ENCODE data around the gene NOTCH4.

The NOTCH4 gene

GRCh38 chr6:32177788-32178546 is 45.9 kb downstream of the NOTCH4 start, which contains the start of gene RNF5:
Gene RNF5, plus strand, starts transcription at chr6:32178405. Its CDS starts 107 bp downstream, at chr6:32178512.
- under 1% methylated on average over 33 of the region's 33 CpGs for WGBS
- Histone ChIP-seq H3K27ac (ENCODE audit: low read depth, low read length) (peak within 1 kb of the TSS; percentile 98), H3K27me3 (ENCODE audit: insufficient read depth, low read length) (no peaks in the 10 kb centered on the region), H3K9me3 (ENCODE audit: insufficient read depth, low read depth, low read length) (no peaks in the 10 kb centered on the region), H3K4me3 (ENCODE audit: low read length) (peak within 1 kb of the TSS; percentile 97), H3K4me1 (ENCODE audit: insufficient read depth, low read length) (peaks cover 12% of the 10 kb centered on the region; the same call in 1 of the 2 replicates), H3K9ac (ENCODE audit: low read depth, low read length) (peak within 1 kb of the TSS; percentile 85), H3K36me3 (ENCODE audit: insufficient read depth, low read length) (peaks cover 36% of the 10 kb centered on the region)

GRCh38 chr6:32177183-32177787 is 46.6 kb downstream of the NOTCH4 start:
- H3K27ac ChIP-seq (ENCODE audit: low read depth, low read length): peak overlapping the region; percentile 98

GRCh38 chr6:32176476-32177182 is 47.2 kb downstream of the NOTCH4 start:
- peak overlapping the region; percentile 85 for H3K9ac ChIP-seq (ENCODE audit: low read depth, low read length)
- peaks cover 32% of the 10 kb centered on the region for H3K36me3 ChIP-seq (ENCODE audit: insufficient read depth, low read length)
- H3K27me3 ChIP-seq (ENCODE audit: insufficient read depth, low read length): no peaks in the 10 kb centered on the region
- H3K27ac ChIP-seq (ENCODE audit: low read depth, low read length): peak overlapping the region; percentile 98
- H3K4me3 ChIP-seq (ENCODE audit: low read length): peak overlapping the region; percentile 97
- peaks cover 12% of the 10 kb centered on the region; the same call in 1 of the 2 replicates for H3K4me1 ChIP-seq (ENCODE audit: insufficient read depth, low read length)
- no peaks in the 10 kb centered on the region for H3K9me3 ChIP-seq (ENCODE audit: insufficient read depth, low read depth, low read length)
- WGBS: 18% methylated on average over 5 of the region's 5 CpGs

More at GRCh38 chr6:32177183-32177787, 46.6 kb downstream of the NOTCH4 start:
- WGBS: 0% methylated on average over 20 of the region's 20 CpGs
- no peaks in the 10 kb centered on the region for H3K9me3 ChIP-seq (ENCODE audit: insufficient read depth, low read depth, low read length)
- H3K36me3 ChIP-seq (ENCODE audit: insufficient read depth, low read length): peaks cover 33% of the 10 kb centered on the region
- H3K9ac ChIP-seq (ENCODE audit: low read depth, low read length): peak overlapping the region; percentile 85
- H3K27me3 ChIP-seq (ENCODE audit: insufficient read depth, low read length): no peaks in the 10 kb centered on the region
- H3K4me1 ChIP-seq (ENCODE audit: insufficient read depth, low read length): peaks cover 12% of the 10 kb centered on the region; the same call in 1 of the 2 replicates
- peak overlapping the region; percentile 97 for H3K4me3 ChIP-seq (ENCODE audit: low read length)

GRCh38 chr6:32175711-32176475 is 48.0 kb downstream of the NOTCH4 start, which contains the start of gene AGPAT1:
Gene AGPAT1, minus strand, starts transcription at chr6:32176084. Its CDS starts 4,588 bp downstream, at chr6:32171496.
- H3K4me3 ChIP-seq (ENCODE audit: low read length): peak within 1 kb of the TSS; percentile 97
- peaks cover 12% of the 10 kb centered on the region; the same call in 1 of the 2 replicates for H3K4me1 ChIP-seq (ENCODE audit: insufficient read depth, low read length)
- no peaks in the 10 kb centered on the region for H3K9me3 ChIP-seq (ENCODE audit: insufficient read depth, low read depth, low read length)
- WGBS: under 1% methylated on average over 20 of the region's 27 CpGs
- peak within 1 kb of the TSS; percentile 98 for H3K27ac ChIP-seq (ENCODE audit: low read depth, low read length)
- no peaks in the 10 kb centered on the region for H3K27me3 ChIP-seq (ENCODE audit: insufficient read depth, low read length)
- peak within 1 kb of the TSS; percentile 85 for H3K9ac ChIP-seq (ENCODE audit: low read depth, low read length)
- peaks cover 32% of the 10 kb centered on the region for H3K36me3 ChIP-seq (ENCODE audit: insufficient read depth, low read length)

GRCh38 chr6:32175322-32175710 is 48.6 kb downstream of the NOTCH4 start:
- WGBS: 3% methylated on average over 2 of the region's 2 CpGs
- Histone ChIP-seq H3K27ac (ENCODE audit: low read depth, low read length) (no peak overlapping the region), H3K4me3 (ENCODE audit: low read length) (peak overlapping the region; percentile 97), H3K36me3 (ENCODE audit: insufficient read depth, low read length) (peaks cover 34% of the 10 kb centered on the region), H3K9me3 (ENCODE audit: insufficient read depth, low read depth, low read length) (no peaks in the 10 kb centered on the region), H3K27me3 (ENCODE audit: insufficient read depth, low read length) (no peaks in the 10 kb centered on the region), H3K9ac (ENCODE audit: low read depth, low read length) (peak overlapping the region; percentile 79), H3K4me1 (ENCODE audit: insufficient read depth, low read length) (peaks cover 12% of the 10 kb centered on the region; the same call in 1 of the 2 replicates)

- no peaks in the 10 kb centered on the region for H3K27me3 ChIP-seq (ENCODE audit: insufficient read depth, low read length)
- H3K4me3 ChIP-seq (ENCODE audit: low read length): peak overlapping the region; percentile 97
- H3K9ac ChIP-seq (ENCODE audit: low read depth, low read length): no peak overlapping the region
- H3K9me3 ChIP-seq (ENCODE audit: insufficient read depth, low read depth, low read length): no peaks in the 10 kb centered on the region
- WGBS: 93% methylated on average over 1 of the region's 1 CpG
- H3K27ac ChIP-seq (ENCODE audit: low read depth, low read length): no peak overlapping the region
- H3K36me3 ChIP-seq (ENCODE audit: insufficient read depth, low read length): peaks cover 34% of the 10 kb centered on the region
- peaks cover 12% of the 10 kb centered on the region; the same call in 1 of the 2 replicates for H3K4me1 ChIP-seq (ENCODE audit: insufficient read depth, low read length)
Measured at GRCh38 chr6:32174416-32174815, 49.5 kb downstream of the NOTCH4 start.

- Histone ChIP-seq H3K36me3 (ENCODE audit: insufficient read depth, low read length) (peaks cover 45% of the 10 kb centered on the region), H3K27ac (ENCODE audit: low read depth, low read length) (no peak overlapping the region), H3K4me1 (ENCODE audit: insufficient read depth, low read length) (peaks cover 12% of the 10 kb centered on the region; the same call in 1 of the 2 replicates), H3K9ac (ENCODE audit: low read depth, low read length) (peak overlapping the region; percentile 13; the same call in 1 of the 2 replicates), H3K9me3 (ENCODE audit: insufficient read depth, low read depth, low read length) (no peaks in the 10 kb centered on the region), H3K27me3 (ENCODE audit: insufficient read depth, low read length) (no peaks in the 10 kb centered on the region), H3K4me3 (ENCODE audit: low read length) (no peak overlapping the region)
- WGBS: 79% methylated on average over 4 of the region's 4 CpGs
Measured at GRCh38 chr6:32173051-32173727, 50.7 kb downstream of the NOTCH4 start.

GRCh38 chr6:32171234-32171633 is 52.6 kb downstream of the NOTCH4 start:
- WGBS: 97% methylated on average over 6 of the region's 6 CpGs
- H3K27ac ChIP-seq (ENCODE audit: low read depth, low read length): no peak overlapping the region
- H3K9me3 ChIP-seq (ENCODE audit: insufficient read depth, low read depth, low read length): no peaks in the 10 kb centered on the region
- no peak overlapping the region for H3K4me3 ChIP-seq (ENCODE audit: low read length)
- no peak overlapping the region for H3K9ac ChIP-seq (ENCODE audit: low read depth, low read length)
- peaks cover 12% of the 10 kb centered on the region; the same call in 1 of the 2 replicates for H3K4me1 ChIP-seq (ENCODE audit: insufficient read depth, low read length)
- H3K27me3 ChIP-seq (ENCODE audit: insufficient read depth, low read length): no peaks in the 10 kb centered on the region
- peaks cover 61% of the 10 kb centered on the region for H3K36me3 ChIP-seq (ENCODE audit: insufficient read depth, low read length)

- H3K4me1 ChIP-seq (ENCODE audit: insufficient read depth, low read length): peaks cover 12% of the 10 kb centered on the region; the same call in 1 of the 2 replicates
- H3K4me3 ChIP-seq (ENCODE audit: low read length): no peak overlapping the region
- H3K27ac ChIP-seq (ENCODE audit: low read depth, low read length): no peak overlapping the region
- WGBS: 91% methylated on average over 11 of the region's 11 CpGs
- H3K27me3 ChIP-seq (ENCODE audit: insufficient read depth, low read length): no peaks in the 10 kb centered on the region
- H3K9me3 ChIP-seq (ENCODE audit: insufficient read depth, low read depth, low read length): no peaks in the 10 kb centered on the region
- H3K36me3 ChIP-seq (ENCODE audit: insufficient read depth, low read length): peaks cover 68% of the 10 kb centered on the region
- no peak overlapping the region for H3K9ac ChIP-seq (ENCODE audit: low read depth, low read length)
Measured at GRCh38 chr6:32170294-32170693, 53.6 kb downstream of the NOTCH4 start.
